T-cell (primary cell): ENCODE data around the gene ACACB. TPM values are rescaled to one million over a fixed set of nuclear protein-coding genes. Genes with fewer than 3 reads are reported as not detected.
"Not testable (repeated sequence)": the region's sequence is repeated elsewhere in the genome, so short reads cannot be mapped to it uniquely, and the experiment has no call there.

Experiments used
- ATAC-seq, 4 experiments: fragments of 200-7000 bp in 3 of 4; fragments of 150-1000 bp in 1 of 4; cut with Tn5 transposase; replicated peaks in 1 of 4; 1 replicate in 3 of 4; 2 replicates in 1 of 4; pipeline ENCODE4 v1.10.0; 2021; ENCODE audit warnings: moderate library complexity in 3 of 4, mild to moderate bottlenecking in 2 of 4, moderate number of reproducible peaks in 1 of 4
- CTCF ChIA-PET, 2 donors: fragments of 300-600 bp; sonication (Branson Sonifier 250); formaldehyde crosslinking; loops; one replicate each; lab custom pipeline; 2022; ENCODE audit warnings: antibody characterized with exemption in 2 of 2; lab: Charles Lee
- POLR2A ChIA-PET, 2 donors: fragments of 300-600 bp; sonication (Branson Sonifier 250); formaldehyde crosslinking; loops; one replicate each; lab custom pipeline; 2022; ENCODE audit warnings: antibody characterized with exemption in 2 of 2; lab: Charles Lee
- DNase-seq, 35 experiments: peaks; one replicate each; pipeline versions ENCODE4 v3.0.0 to v3.0.0-alpha.2; 2013 to 2023
- H3K27ac ChIP-seq: one replicate; pipeline ENCODE4 v1.5.1; 2013; ENCODE audit warnings: low read length
- H3K27me3 ChIP-seq, 2 experiments: replicated peaks in 1 of 2; 1 replicate in 1 of 2; 2 replicates in 1 of 2; pipeline versions ENCODE4 v1.6.1 to v1.7.0; 2013; ENCODE audit warnings: low read length in 1 of 2, mixed read lengths in 1 of 2; ENCODE audit not compliant: control insufficient read depth in 2 of 2, insufficient read depth in 2 of 2; ENCODE audit errors: extremely low read depth in 1 of 2
- H3K36me3 ChIP-seq, 2 donors: 1 replicate in 1 of 2; 2 replicates in 1 of 2; pipeline versions ENCODE4 v1.6.1 to v1.7.0; 2013; ENCODE audit warnings: low read length in 1 of 2; ENCODE audit not compliant: control insufficient read depth in 2 of 2, insufficient read depth in 1 of 2; ENCODE audit errors: extremely low read depth in 1 of 2
- H3K4me1 ChIP-seq, 2 experiments: 1 replicate in 1 of 2; 2 replicates in 1 of 2; pipeline versions ENCODE4 v1.6.1 to v1.7.0; 2013; ENCODE audit warnings: low read length in 2 of 2, mixed read lengths in 1 of 2; ENCODE audit not compliant: insufficient read depth in 2 of 2, control insufficient read depth in 1 of 2; ENCODE audit errors: extremely low read depth in 1 of 2
- H3K4me3 ChIP-seq, 2 donors: 1 replicate in 1 of 2; 2 replicates in 1 of 2; pipeline versions ENCODE4 v1.5.1 to v1.7.0; 2013; ENCODE audit warnings: mild to moderate bottlenecking in 2 of 2, low read length in 1 of 2, moderate library complexity in 1 of 2; ENCODE audit not compliant: control insufficient read depth in 1 of 2; ENCODE audit errors: extremely low read depth in 1 of 2
- H3K9me3 ChIP-seq: 2 replicates; pipeline ENCODE4 v1.7.0; 2013
- H3K27ac Mint-ChIP-seq, 2 donors: one replicate each; pipeline ENCODE4 v1.8.0; 2020 to 2021; ENCODE audit warnings: mild to moderate bottlenecking in 2 of 2, mixed read lengths in 2 of 2
- H3K27me3 Mint-ChIP-seq, 2 donors: one replicate each; pipeline ENCODE4 v1.8.0; 2021 to 2022; ENCODE audit warnings: mixed read lengths in 2 of 2
- H3K36me3 Mint-ChIP-seq: one replicate; pipeline ENCODE4 v1.8.0; 2021; ENCODE audit warnings: mixed read lengths
- H3K4me1 Mint-ChIP-seq, 3 donors: one replicate each; pipeline ENCODE4 v1.8.0; 2020 to 2022; ENCODE audit warnings: mixed read lengths in 3 of 3, mild to moderate bottlenecking in 1 of 3
- H3K4me3 Mint-ChIP-seq, 3 donors: one replicate each; pipeline ENCODE4 v1.8.0; 2020 to 2022; ENCODE audit warnings: mild to moderate bottlenecking in 3 of 3, mixed read lengths in 3 of 3, moderate library complexity in 3 of 3
- H3K9me3 Mint-ChIP-seq, 3 donors: one replicate each; pipeline ENCODE4 v1.8.0; 2020 to 2022; ENCODE audit warnings: mixed read lengths in 3 of 3
- WGBS: methylation state at CpG from one replicate; pipeline ENCODE4 v1.1.5; 2013; ENCODE audit warnings: missing lambda C conversion rate; ENCODE audit not compliant: insufficient coverage; 5-methylcytosine and 5-hydroxymethylcytosine counted together
- total RNA-seq, 35 experiments: library from RNA in 6 of 35; stranded (reverse) in 6 of 35; fragments of 120-200 nt in 1 of 35; gene quantifications; one replicate each; pipeline versions ENCODE4 v1.2.1 to v1.2.4 and lab custom pipeline; 2013 to 2026

Gene ACACB
- total RNA-seq, 5 donors from 2014 or later (not counting 1 experiment from before 2014, with no cell fraction given), result 24.8 to 34.1 (median 32.1) TPM

- peaks cover 0 to 10% (median 6%) of the 10 kb centered on the region in 3 donors for H3K9me3 Mint-ChIP-seq
- Histone ChIP-seq H3K9me3 (no peaks in the 10 kb centered on the region), H3K27me3 (no peaks in the 10 kb centered on the region), H3K4me3 (no peak overlapping the region), H3K36me3 (no peaks in the 10 kb centered on the region), H3K4me1 (peaks cover 0 to 2% of the 10 kb centered on the region in 2 experiments), H3K27ac (no peak overlapping the region)
- no peak overlapping the region for H3K27ac Mint-ChIP-seq
- POLR2A ChIA-PET, result no interaction called here
- peaks cover 14% of the 10 kb centered on the region for H3K36me3 Mint-ChIP-seq
- CTCF ChIA-PET, result no interaction called here
- no peak overlapping the region for H3K4me3 Mint-ChIP-seq
- peaks cover 7 to 10% (median 8%) of the 10 kb centered on the region in 3 donors for H3K4me1 Mint-ChIP-seq
- no peak for DNase-seq
- no peak for ATAC-seq
- peaks cover 0 to 2% of the 10 kb centered on the region in 2 donors for H3K27me3 Mint-ChIP-seq
- WGBS, result 80% methylated on average over 5 of the region's 7 CpGs
Observed at GRCh38 chr12:109139791-109140190, 23.4 kb downstream of the ACACB start.

- Mint-ChIP-seq H3K27me3 (peaks cover 0 to 2% of the 10 kb centered on the region in 2 donors), H3K4me1 (peaks cover 7 to 10% (median 8%) of the 10 kb centered on the region in 3 donors), H3K9me3 (peaks cover 0 to 10% (median 6%) of the 10 kb centered on the region in 3 donors), H3K27ac (no peak overlapping the region), H3K36me3 (peaks cover 14% of the 10 kb centered on the region), H3K4me3 (no peak overlapping the region)
- H3K4me3 ChIP-seq, result no peak overlapping the region
- CTCF ChIA-PET, result interaction anchor here in 1 of 2 donors (0.6 kb wide), 2 partner anchors 28 to 588 kb away, joined by 3 to 7 read pairs; no protein-coding TSS in a partner anchor
- POLR2A ChIA-PET, result interaction anchor here in 1 of 2 donors (0.5 kb wide), 1 partner anchor 31 kb away, joined by 3 read pairs; no protein-coding TSS in a partner anchor
- no peaks in the 10 kb centered on the region for H3K36me3 ChIP-seq
- H3K4me1 ChIP-seq, result peaks cover 0 to 2% of the 10 kb centered on the region in 2 experiments
- no peak overlapping the region for H3K27ac ChIP-seq
- 89% methylated on average over 4 of the region's 4 CpGs for WGBS
- H3K9me3 ChIP-seq, result no peaks in the 10 kb centered on the region
- no peak for ATAC-seq
- DNase-seq, result no peak
- H3K27me3 ChIP-seq, result no peaks in the 10 kb centered on the region
Observed at GRCh38 chr12:109140560-109140959, 24.2 kb downstream of the ACACB start.

GRCh38 chr12:109144224-109144623, 27.8 kb downstream of the ACACB start:
- no peak for DNase-seq
- no peak for ATAC-seq
- no peaks in the 10 kb centered on the region for H3K27me3 Mint-ChIP-seq
- Histone ChIP-seq H3K9me3 (no peaks in the 10 kb centered on the region), H3K27ac (no peak overlapping the region), H3K4me1 (peaks cover 0 to 2% of the 10 kb centered on the region in 2 experiments), H3K36me3 (no peaks in the 10 kb centered on the region), H3K27me3 (no peaks in the 10 kb centered on the region), H3K4me3 (no peak overlapping the region)
- H3K4me1 Mint-ChIP-seq, result peaks cover 7 to 10% (median 8%) of the 10 kb centered on the region in 3 donors
- POLR2A ChIA-PET, result no interaction called here
- no CpG with 5 or more reads among the region's 4 CpGs for WGBS
- H3K4me3 Mint-ChIP-seq, result no peak overlapping the region
- H3K36me3 Mint-ChIP-seq, result peaks cover 16% of the 10 kb centered on the region
- H3K27ac Mint-ChIP-seq, result no peak overlapping the region
- no peaks in the 10 kb centered on the region for H3K9me3 Mint-ChIP-seq
- CTCF ChIA-PET, result no interaction called here

- H3K27ac ChIP-seq, DNase-seq, H3K4me1 ChIP-seq, H3K27me3 ChIP-seq, POLR2A ChIA-PET, H3K9me3 ChIP-seq, H3K36me3 Mint-ChIP-seq, H3K4me3 Mint-ChIP-seq, H3K27ac Mint-ChIP-seq, H3K36me3 ChIP-seq, H3K27me3 Mint-ChIP-seq, H3K9me3 Mint-ChIP-seq, H3K4me3 ChIP-seq, ATAC-seq: not testable (repeated sequence)
- peaks cover 7 to 10% (median 8%) of the 10 kb centered on the region in 3 donors for H3K4me1 Mint-ChIP-seq
- WGBS, result no CpG with 5 or more reads among the region's 1 CpG
- CTCF ChIA-PET, result interaction anchor here in 1 of 2 donors (0.6 kb wide), 1 partner anchor 12 kb away, joined by 4 read pairs; no protein-coding TSS in a partner anchor
Observed at GRCh38 chr12:109147126-109147525, 30.7 kb downstream of the ACACB start.

- Mint-ChIP-seq H3K36me3 (peaks cover 8% of the 10 kb centered on the region), H3K27ac (no peak overlapping the region), H3K9me3 (no peaks in the 10 kb centered on the region), H3K4me1 (peaks cover 1 to 6% (median 4%) of the 10 kb centered on the region in 3 donors), H3K4me3 (no peak overlapping the region), H3K27me3 (no peaks in the 10 kb centered on the region)
- DNase-seq (no peak), ATAC-seq (no peak)
- ChIA-PET CTCF (interaction anchor here in 1 of 2 donors (0.6 kb wide), 2 partner anchors 14 to 340 kb away, joined by 3 to 4 read pairs; no protein-coding TSS in a partner anchor), POLR2A (no interaction called here)
- H3K27me3 ChIP-seq, result no peaks in the 10 kb centered on the region
- H3K4me3 ChIP-seq, result no peak overlapping the region
- H3K27ac ChIP-seq, result no peak overlapping the region
- no peaks in the 10 kb centered on the region for H3K9me3 ChIP-seq
- no peaks in the 10 kb centered on the region for H3K4me1 ChIP-seq
- WGBS, result 92% methylated on average over 2 of the region's 2 CpGs
- H3K36me3 ChIP-seq, result no peaks in the 10 kb centered on the region
Observed at GRCh38 chr12:109147954-109148353, 31.6 kb downstream of the ACACB start.

- CTCF ChIA-PET, result interaction anchor here in 1 of 2 donors (0.7 kb wide), 1 partner anchor 65 kb away, joined by 3 read pairs; no protein-coding TSS in a partner anchor
- Mint-ChIP-seq H3K36me3 (peaks cover 6% of the 10 kb centered on the region), H3K9me3 (no peaks in the 10 kb centered on the region), H3K4me1 (peaks cover 12% of the 10 kb centered on the region in 3 donors), H3K4me3 (no peak overlapping the region), H3K27ac (no peak overlapping the region), H3K27me3 (no peaks in the 10 kb centered on the region)
- Histone ChIP-seq H3K4me3 (no peak overlapping the region), H3K9me3 (no peaks in the 10 kb centered on the region), H3K27me3 (no peaks in the 10 kb centered on the region), H3K4me1 (peaks cover 5 to 14% of the 10 kb centered on the region in 2 experiments), H3K27ac (no peak overlapping the region), H3K36me3 (no peaks in the 10 kb centered on the region)
- WGBS, result 83% methylated on average over 7 of the region's 9 CpGs
- no peak for DNase-seq
- POLR2A ChIA-PET, result no interaction called here
- ATAC-seq, result no peak
Observed at GRCh38 chr12:109150124-109150640, 33.8 kb downstream of the ACACB start.
